Lung (tissue), 13 donors: ENCODE results near the gene PRR12. TPM values are rescaled to one million over a fixed set of nuclear protein-coding genes. Genes with fewer than 3 reads are reported as not detected.

Experiments
- ATAC-seq: fragments of 200-7000 bp; cut with Tn5 transposase; one replicate; pipeline ENCODE4 v1.9.1; 2020; ENCODE audit warnings: moderate number of reproducible peaks; ENCODE audit not compliant: insufficient read depth, low FRiP score
- DNase-seq, 3 donors: peaks; one replicate each; pipeline ENCODE4 v3.0.0-alpha.2; 2013 to 2017
- H3K27ac ChIP-seq, 2 donors: one replicate each; pipeline ENCODE4 v1.5.1; 2013; ENCODE audit warnings: mild to moderate bottlenecking in 2 of 2, moderate library complexity in 2 of 2, control low read depth in 1 of 2, inconsistent platforms in 1 of 2, low read depth in 1 of 2, low read length in 1 of 2
- H3K27me3 ChIP-seq, 3 donors: one replicate each; pipeline ENCODE4 v1.5.1; 2013; ENCODE audit warnings: low read length in 2 of 3; ENCODE audit not compliant: control insufficient read depth in 3 of 3, insufficient read depth in 3 of 3
- H3K36me3 ChIP-seq, 4 donors: one replicate each; pipeline ENCODE4 v1.5.1; 2013; ENCODE audit warnings: low read length in 4 of 4, mild to moderate bottlenecking in 1 of 4, moderate library complexity in 1 of 4; ENCODE audit not compliant: control insufficient read depth in 4 of 4, insufficient read depth in 4 of 4
- H3K4me1 ChIP-seq, 5 donors: one replicate each; pipeline ENCODE4 v1.5.1; 2013; ENCODE audit warnings: low read length in 5 of 5, mild to moderate bottlenecking in 2 of 5, moderate library complexity in 1 of 5; ENCODE audit not compliant: control insufficient read depth in 5 of 5, insufficient read depth in 5 of 5
- H3K4me3 ChIP-seq: one replicate; pipeline ENCODE4 v1.5.1; 2013; ENCODE audit warnings: mild to moderate bottlenecking, control low read depth, moderate library complexity
- H3K9ac ChIP-seq, 2 donors: one replicate each; pipeline ENCODE4 v1.5.1; 2013; ENCODE audit warnings: low read length in 2 of 2, control low read depth in 1 of 2; ENCODE audit not compliant: insufficient read depth in 1 of 2
- H3K9me3 ChIP-seq, 4 donors: one replicate each; pipeline ENCODE4 v1.5.1; 2013; ENCODE audit warnings: low read length in 3 of 4, mild to moderate bottlenecking in 1 of 4, moderate library complexity in 1 of 4; ENCODE audit not compliant: control insufficient read depth in 4 of 4, insufficient read depth in 3 of 4
- CTCF ChIP-seq: IDR thresholded peaks from 2 replicates; pipeline ENCODE4 v1.5.1; 2012; ENCODE audit warnings: mild to moderate bottlenecking; ENCODE audit errors: control extremely low read depth, extremely low read depth
- WGBS, 2 donors: extraction: QIAGEN DNeasy Blood & Tissue Kit; methylation state at CpG; one replicate each; pipeline ENCODE4 v1.1.7; 2013; 5-methylcytosine and 5-hydroxymethylcytosine counted together
- polyA plus RNA-seq, 2 donors: library from polyadenylated mRNA; stranded (reverse); fragments of 200-250 nt; gene quantifications; one replicate each; pipeline ENCODE4 v1.2.1, GENCODE V29; 2013
- small RNA-seq: library from RNA; depleted of rRNA; stranded (forward); fragments of <200 nt; gene quantifications from one replicate; pipeline ENCODE3, GENCODE V24; 2014; ENCODE audit warnings: low replicate concordance
- total RNA-seq, 2 donors: library from RNA; depleted of rRNA in 1 of 2; stranded (reverse); fragments of >200 nt in 1 of 2; gene quantifications; one replicate each; pipeline ENCODE4 v1.2.1, GENCODE V29; 2014 to 2021
- donor health status: control.
- donor health status: control.
- donor health status: Bipolar disorder and iron deficiency.
- donor health status: healthy.
- donor health status: DM: yes; HTN: yes; CAD: no.

PRR12 gene
- total and polyA plus RNA-seq, 4 donors, result 7.6 to 32.4 (median 16.8) TPM

DNA sequence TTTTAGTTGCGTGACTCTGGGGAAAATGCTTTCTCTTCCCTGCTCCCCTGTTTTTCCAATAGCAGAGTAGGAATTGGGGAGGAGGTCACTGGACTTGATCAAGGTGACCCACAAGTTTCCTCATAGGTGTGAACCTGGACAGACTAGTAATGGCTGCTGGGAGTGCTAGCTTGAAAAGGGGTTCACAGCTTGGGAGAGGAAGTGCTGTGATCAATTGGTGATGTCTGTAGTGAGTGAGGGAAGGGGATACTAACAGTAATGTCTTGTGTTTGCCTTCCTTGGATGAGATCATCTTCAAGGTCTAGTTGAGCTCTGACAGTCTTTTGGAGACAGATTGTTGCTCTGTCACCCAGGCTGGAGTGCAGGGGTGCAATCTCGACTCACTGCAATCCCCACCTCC is 76.5 kb downstream of the PRR12 start:
- DNase-seq (no peak), ATAC-seq (no peak)
- 93 to 98% methylated on average over 2 of the region's 2 CpGs for WGBS, 2 donors
- TF ChIP-seq CTCF, result no peak
- Histone ChIP-seq H3K27me3 (no peaks in the 10 kb centered on the region), H3K36me3 (peaks cover 0 to 9% (median 3%) of the 10 kb centered on the region in 4 donors), H3K9me3 (no peaks in the 10 kb centered on the region), H3K4me1 (peaks cover 0 to 21% (median 8%) of the 10 kb centered on the region in 5 donors), H3K9ac (no peak overlapping the region), H3K27ac (no peak overlapping the region), H3K4me3 (no peak overlapping the region)

GRCh38 chr19:49669516-49669915 is 78.5 kb downstream of the PRR12 start:
- WGBS, 2 donors, result 92 to 98% methylated on average over 3 of the region's 3 CpGs
- Histone ChIP-seq H3K9ac (no peak overlapping the region), H3K4me3 (no peak overlapping the region), H3K9me3 (no peaks in the 10 kb centered on the region), H3K27ac (no peak overlapping the region), H3K36me3 (peaks cover 0 to 5% (median 2%) of the 10 kb centered on the region in 4 donors), H3K4me1 (peaks cover 0 to 15% (median 8%) of the 10 kb centered on the region in 5 donors), H3K27me3 (no peaks in the 10 kb centered on the region)
- no peak for TF ChIP-seq CTCF
- ATAC-seq (no peak), DNase-seq (no peak)

- ATAC-seq, result no peak
- Histone ChIP-seq H3K9ac (no peak overlapping the region), H3K27me3 (no peaks in the 10 kb centered on the region), H3K9me3 (no peaks in the 10 kb centered on the region), H3K27ac (peak overlapping the region in 1 of 2 donors; percentile 68), H3K4me1 (peaks cover 0 to 9% (median 4%) of the 10 kb centered on the region in 5 donors), H3K36me3 (peaks cover 0 to 7% (median 2%) of the 10 kb centered on the region in 4 donors), H3K4me3 (no peak overlapping the region)
- TF ChIP-seq CTCF, result peak; percentile 77
- peak; percentile 68 to 71 (median 71) for DNase-seq
- 26 to 33% methylated on average over 26 to 28 of the region's 28 CpGs for WGBS, 2 donors
These were observed 81.3 kb downstream of the PRR12 start for GRCh38 chr19:49672131-49672919.

Small RNA genes lying within 50 kb of the gene (small RNA-seq; reads per million reads assigned to genes)
- not detected for gene RF00019

Other genes starting within 250 kb of the PRR12 start
- gene TEAD2, start 228.8 kb upstream of the PRR12 start, total RNA-seq, result 10 to 100 TPM; 31.4 to 40.0 TPM
- 10 to 100 TPM; 21.9 to 31.5 TPM for gene TEAD2, start 228.8 kb upstream of the PRR12 start, polyA plus RNA-seq
- under 1 TPM; 0.85 to 0.95 TPM for gene DKKL1, start 227.3 kb upstream of the PRR12 start, total RNA-seq
- gene DKKL1, start 227.3 kb upstream of the PRR12 start, polyA plus RNA-seq, result under 1 TPM; 0.58 to 0.91 TPM
- 1 to 10 TPM in 1 of 2 donors, not detected in 1; 2.9 TPM for gene KASH5, start 202.9 kb upstream of the PRR12 start, total RNA-seq
- gene KASH5, start 202.9 kb upstream of the PRR12 start, polyA plus RNA-seq, result 1 to 10 TPM in 1 of 2 donors, under 1 TPM in 1; 0.52 to 1.5 TPM
- not detected for gene PTH2, start 167.7 kb upstream of the PRR12 start, total RNA-seq
- gene PTH2, start 167.7 kb upstream of the PRR12 start, polyA plus RNA-seq, result not detected
- not detected for gene GFY, start 165.8 kb upstream of the PRR12 start, total RNA-seq
- not detected for gene GFY, start 165.8 kb upstream of the PRR12 start, polyA plus RNA-seq
- under 1 TPM; 0.31 to 0.51 TPM for gene SLC17A7, start 149.7 kb upstream of the PRR12 start, total RNA-seq
- under 1 TPM; 0.10 to 0.30 TPM for gene SLC17A7, start 149.7 kb upstream of the PRR12 start, polyA plus RNA-seq
- gene PIH1D1, start 139.4 kb upstream of the PRR12 start, total RNA-seq, result 10 to 100 TPM; 65.7 to 65.9 TPM
- gene PIH1D1, start 139.4 kb upstream of the PRR12 start, polyA plus RNA-seq, result 10 to 100 TPM; 63.7 to 66.6 TPM
- 10 to 100 TPM; 21.1 to 53.3 TPM for gene ALDH16A1, start 138.0 kb upstream of the PRR12 start, total RNA-seq
- 10 to 100 TPM; 36.1 to 38.7 TPM for gene ALDH16A1, start 138.0 kb upstream of the PRR12 start, polyA plus RNA-seq
- gene FLT3LG, start 117.0 kb upstream of the PRR12 start, total RNA-seq, result 1 to 10 TPM; 2.9 to 8.9 TPM
- 10 to 100 TPM in 1 of 2 donors, 1 to 10 TPM in 1; 9.5 to 15.0 TPM for gene FLT3LG, start 117.0 kb upstream of the PRR12 start, polyA plus RNA-seq
- 1,000 to 10,000 TPM; 1,499 to 2,532 TPM for gene RPL13A, start 103.6 kb upstream of the PRR12 start, total RNA-seq
- 1,000 to 10,000 TPM; 2,431 to 2,816 TPM for gene RPL13A, start 103.6 kb upstream of the PRR12 start, polyA plus RNA-seq
- gene RPS11, start 94.7 kb upstream of the PRR12 start, total RNA-seq, result 1,000 to 10,000 TPM; 1,558 to 1,973 TPM
- gene RPS11, start 94.7 kb upstream of the PRR12 start, polyA plus RNA-seq, result 1,000 to 10,000 TPM; 4,071 to 4,654 TPM
- gene FCGRT, start 78.5 kb upstream of the PRR12 start, total RNA-seq, result 100 to 1,000 TPM; 184 to 271 TPM
- gene FCGRT, start 78.5 kb upstream of the PRR12 start, polyA plus RNA-seq, result 100 to 1,000 TPM; 233 to 247 TPM
- 10 to 100 TPM; 14.1 to 39.2 TPM for gene RCN3, start 63.2 kb upstream of the PRR12 start, total RNA-seq
- gene RCN3, start 63.2 kb upstream of the PRR12 start, polyA plus RNA-seq, result 10 to 100 TPM; 29.3 to 32.6 TPM
- 10 to 100 TPM; 40.9 to 48.1 TPM for gene NOSIP, start 10.6 kb upstream of the PRR12 start, total RNA-seq
- gene NOSIP, start 10.6 kb upstream of the PRR12 start, polyA plus RNA-seq, result 10 to 100 TPM; 77.1 to 84.2 TPM
- gene PRRG2, start 9.9 kb upstream of the PRR12 start, total RNA-seq, result 10 to 100 TPM in 1 of 2 donors, 1 to 10 TPM in 1; 5.1 to 11.7 TPM
- 10 to 100 TPM in 1 of 2 donors, 1 to 10 TPM in 1; 9.0 to 10.5 TPM for gene PRRG2, start 9.9 kb upstream of the PRR12 start, polyA plus RNA-seq
- gene RRAS, start 49.0 kb downstream of the PRR12 start, total RNA-seq, result 10 to 100 TPM; 26.3 to 71.6 TPM
- gene RRAS, start 49.0 kb downstream of the PRR12 start, polyA plus RNA-seq, result 100 to 1,000 TPM; 140 to 180 TPM
- 10 to 100 TPM; 22.5 to 80.2 TPM for gene SCAF1, start 51.0 kb downstream of the PRR12 start, total RNA-seq
- 10 to 100 TPM; 24.3 to 26.7 TPM for gene SCAF1, start 51.0 kb downstream of the PRR12 start, polyA plus RNA-seq
- gene IRF3, start 74.7 kb downstream of the PRR12 start, total RNA-seq, result 10 to 100 TPM; 52.8 to 97.3 TPM
- 10 to 100 TPM; 70.7 to 92.2 TPM for gene IRF3, start 74.7 kb downstream of the PRR12 start, polyA plus RNA-seq
- 10 to 100 TPM in 1 of 2 donors, 1 to 10 TPM in 1; 3.5 to 26.1 TPM for gene BCL2L12, start 74.8 kb downstream of the PRR12 start, total RNA-seq
- gene BCL2L12, start 74.8 kb downstream of the PRR12 start, polyA plus RNA-seq, result 10 to 100 TPM; 18.3 to 23.5 TPM
- gene PRMT1, start 86.1 kb downstream of the PRR12 start, total RNA-seq, result 100 to 1,000 TPM; 124 to 130 TPM
- gene PRMT1, start 86.1 kb downstream of the PRR12 start, polyA plus RNA-seq, result 100 to 1,000 TPM; 122 to 254 TPM
- gene ADM5, start 98.4 kb downstream of the PRR12 start, total RNA-seq, result 1 to 10 TPM in 1 of 2 donors, under 1 TPM in 1; 0.60 to 4.2 TPM
- 1 to 10 TPM; 2.5 to 3.5 TPM for gene ADM5, start 98.4 kb downstream of the PRR12 start, polyA plus RNA-seq
- gene CPT1C, start 99.9 kb downstream of the PRR12 start, total RNA-seq, result 1 to 10 TPM; 3.6 to 5.9 TPM
- gene CPT1C, start 99.9 kb downstream of the PRR12 start, polyA plus RNA-seq, result 1 to 10 TPM; 2.7 to 3.4 TPM
- under 1 TPM; 0.23 to 0.83 TPM for gene TSKS, start 172.1 kb downstream of the PRR12 start, total RNA-seq
- under 1 TPM; 0.56 to 0.65 TPM for gene TSKS, start 172.1 kb downstream of the PRR12 start, polyA plus RNA-seq
- 10 to 100 TPM; 44.9 to 87.2 TPM for gene AP2A1, start 175.8 kb downstream of the PRR12 start, total RNA-seq
- gene AP2A1, start 175.8 kb downstream of the PRR12 start, polyA plus RNA-seq, result 10 to 100 TPM; 31.5 to 64.0 TPM
- gene FUZ, start 222.1 kb downstream of the PRR12 start, total RNA-seq, result 10 to 100 TPM; 33.9 to 36.8 TPM
- gene FUZ, start 222.1 kb downstream of the PRR12 start, polyA plus RNA-seq, result 10 to 100 TPM; 18.4 to 26.5 TPM
- 10 to 100 TPM; 43.6 to 75.2 TPM for gene MED25, start 227.1 kb downstream of the PRR12 start, total RNA-seq
- 10 to 100 TPM; 42.6 to 52.6 TPM for gene MED25, start 227.1 kb downstream of the PRR12 start, polyA plus RNA-seq